Measurements from ENCODE around the gene MROH8.

GRCh38 chr20:37179683-37180524 lies 556 bp upstream of the MROH8 start:
- TF ChIP-seq TP53 (CRISPR knock-in tag; IDR thresholded peaks at IDR 0.05) = no peak
- no peak for TF ChIP-seq CTCF (IDR thresholded peaks at IDR 0.05)
- no peak for TF ChIP-seq PRRX2 (CRISPR knock-in tag; IDR thresholded peaks at IDR 0.05)
- TF ChIP-seq MAX (CRISPR knock-in tag; IDR thresholded peaks at IDR 0.05) = no peak
- TF ChIP-seq CREB1 (CRISPR knock-in tag; IDR thresholded peaks at IDR 0.05) = no peak
- TF ChIP-seq ZNF317 (CRISPR knock-in tag; IDR thresholded peaks at IDR 0.05; ENCODE audit: borderline replicate concordance, low read depth) = no peak
- no peak for TF ChIP-seq JUN (CRISPR knock-in tag; IDR thresholded peaks at IDR 0.05)
